ENCODE measurements around the gene NT5M. TPM values are rescaled to one million over a fixed set of nuclear protein-coding genes. Genes with fewer than 3 reads are reported as not detected.

NT5M gene
- total RNA-seq, 1 donor from 2014 or later: 1.5 TPM

GRCh38 chr17:17324616-17325015 lies 21.4 kb downstream of the NT5M start:
- Histone ChIP-seq H3K79me2 (ENCODE audit: insufficient read depth, low read length) (no peaks in the 10 kb centered on the region), H3K27ac (ENCODE audit: low read depth, low read length) (no peak overlapping the region), H3K36me3 (ENCODE audit: insufficient read depth, low read length) (no peaks in the 10 kb centered on the region), H3K4me3 (ENCODE audit: insufficient read depth, low read depth, low read length) (no peak overlapping the region), H3K4me2 (ENCODE audit: low read length) (no peak overlapping the region), H2AFZ (ENCODE audit: low read depth, low read length) (no peak overlapping the region), H4K20me1 (ENCODE audit: insufficient read depth, low read length) (no peaks in the 10 kb centered on the region), H3K27me3 (ENCODE audit: insufficient read depth, low read length) (peaks cover 2% of the 10 kb centered on the region), H3K4me1 (ENCODE audit: insufficient read depth, low read length) (no peaks in the 10 kb centered on the region), H3K9me3 (ENCODE audit: insufficient read depth, low read depth, low read length) (no peaks in the 10 kb centered on the region), H3K9ac (ENCODE audit: low read length) (no peak overlapping the region)
- FAIRE-seq (no peak), DNase-seq (ENCODE audit: low read depth) (no peak)
- H3K9me3 Mint-ChIP-seq (ENCODE audit: unreplicated experiment): peaks cover 2% of the 10 kb centered on the region
- H3K4me1 Mint-ChIP-seq (ENCODE audit: low read depth, unreplicated experiment): no peaks in the 10 kb centered on the region
- H3K36me3 Mint-ChIP-seq (ENCODE audit: low read depth, unreplicated experiment): no peaks in the 10 kb centered on the region
- no peak overlapping the region for H3K4me3 Mint-ChIP-seq (ENCODE audit: unreplicated experiment)
- no peak for TF ChIP-seq EZH2 (IDR thresholded peaks at IDR 0.05; ENCODE audit: insufficient read depth, low read length)
- TF ChIP-seq CTCF (IDR thresholded peaks at IDR 0.05; ENCODE audit: insufficient read depth, low read depth, low read length): no peak
- H3K27me3 Mint-ChIP-seq (ENCODE audit: low read depth, unreplicated experiment): peaks cover 20% of the 10 kb centered on the region
- H3K27ac Mint-ChIP-seq (ENCODE audit: unreplicated experiment): no peak overlapping the region

- H3K4me3 ChIP-seq (ENCODE audit: insufficient read depth, low read depth, low read length): no peak overlapping the region
- no peaks in the 10 kb centered on the region for H3K9me3 ChIP-seq (ENCODE audit: insufficient read depth, low read depth, low read length)
- H2AFZ ChIP-seq (ENCODE audit: low read depth, low read length): no peak overlapping the region
- no peak overlapping the region for H3K27ac ChIP-seq (ENCODE audit: low read depth, low read length)
- DNase-seq (ENCODE audit: low read depth) (no peak), FAIRE-seq (no peak)
- H3K4me1 Mint-ChIP-seq (ENCODE audit: low read depth, unreplicated experiment): no peaks in the 10 kb centered on the region
- H3K27me3 Mint-ChIP-seq (ENCODE audit: low read depth, unreplicated experiment): peaks cover 20% of the 10 kb centered on the region
- peaks cover 2% of the 10 kb centered on the region for H3K9me3 Mint-ChIP-seq (ENCODE audit: unreplicated experiment)
- no peaks in the 10 kb centered on the region for H3K36me3 ChIP-seq (ENCODE audit: insufficient read depth, low read length)
- no peak overlapping the region for H3K4me2 ChIP-seq (ENCODE audit: low read length)
- H3K79me2 ChIP-seq (ENCODE audit: insufficient read depth, low read length): no peaks in the 10 kb centered on the region
- no peaks in the 10 kb centered on the region for H3K4me1 ChIP-seq (ENCODE audit: insufficient read depth, low read length)
- H3K36me3 Mint-ChIP-seq (ENCODE audit: low read depth, unreplicated experiment): no peaks in the 10 kb centered on the region
- TF ChIP-seq EZH2 (IDR thresholded peaks at IDR 0.05; ENCODE audit: insufficient read depth, low read length) (no peak), CTCF (IDR thresholded peaks at IDR 0.05; ENCODE audit: insufficient read depth, low read depth, low read length) (no peak)
- no peak overlapping the region for H3K9ac ChIP-seq (ENCODE audit: low read length)
- H3K27me3 ChIP-seq (ENCODE audit: insufficient read depth, low read length): peaks cover 2% of the 10 kb centered on the region
- no peak overlapping the region for H3K4me3 Mint-ChIP-seq (ENCODE audit: unreplicated experiment)
- no peak overlapping the region for H3K27ac Mint-ChIP-seq (ENCODE audit: unreplicated experiment)
- H4K20me1 ChIP-seq (ENCODE audit: insufficient read depth, low read length): no peaks in the 10 kb centered on the region
These were observed 22.1 kb downstream of the NT5M start for GRCh38 chr17:17325228-17325627.

- no peaks in the 10 kb centered on the region for H3K36me3 Mint-ChIP-seq (ENCODE audit: low read depth, unreplicated experiment)
- H3K27ac Mint-ChIP-seq (ENCODE audit: unreplicated experiment): no peak overlapping the region
- no peak overlapping the region for H2AFZ ChIP-seq (ENCODE audit: low read depth, low read length)
- H3K27me3 Mint-ChIP-seq (ENCODE audit: low read depth, unreplicated experiment): peaks cover 20% of the 10 kb centered on the region
- H3K4me3 ChIP-seq (ENCODE audit: insufficient read depth, low read depth, low read length): no peak overlapping the region
- H3K9ac ChIP-seq (ENCODE audit: low read length): no peak overlapping the region
- no peaks in the 10 kb centered on the region for H3K79me2 ChIP-seq (ENCODE audit: insufficient read depth, low read length)
- H3K4me2 ChIP-seq (ENCODE audit: low read length): no peak overlapping the region
- H3K4me1 ChIP-seq (ENCODE audit: insufficient read depth, low read length): no peaks in the 10 kb centered on the region
- no peak overlapping the region for H3K4me3 Mint-ChIP-seq (ENCODE audit: unreplicated experiment)
- DNase-seq (ENCODE audit: low read depth): no peak
- H3K9me3 Mint-ChIP-seq (ENCODE audit: unreplicated experiment): peaks cover 2% of the 10 kb centered on the region
- peaks cover 2% of the 10 kb centered on the region for H3K27me3 ChIP-seq (ENCODE audit: insufficient read depth, low read length)
- no peaks in the 10 kb centered on the region for H3K36me3 ChIP-seq (ENCODE audit: insufficient read depth, low read length)
- H3K27ac ChIP-seq (ENCODE audit: low read depth, low read length): no peak overlapping the region
- no peak for TF ChIP-seq EZH2 (IDR thresholded peaks at IDR 0.05; ENCODE audit: insufficient read depth, low read length)
- TF ChIP-seq CTCF (IDR thresholded peaks at IDR 0.05; ENCODE audit: insufficient read depth, low read depth, low read length): no peak
- H3K9me3 ChIP-seq (ENCODE audit: insufficient read depth, low read depth, low read length): no peaks in the 10 kb centered on the region
- FAIRE-seq: no peak
- no peaks in the 10 kb centered on the region for H4K20me1 ChIP-seq (ENCODE audit: insufficient read depth, low read length)
- H3K4me1 Mint-ChIP-seq (ENCODE audit: low read depth, unreplicated experiment): no peaks in the 10 kb centered on the region
These were observed 22.6 kb downstream of the NT5M start for GRCh38 chr17:17325816-17326215.

Measured in astrocyte (in vitro differentiated cells and primary cell).